KOPT-K1 (cell line): Measurements from ENCODE around the gene OMA1.

Source experiments
- H3K27ac ChIP-seq: fragments of 200-600 bp; sonication (generic); 2 replicates; pipeline ENCODE4 v1.5.1; 2016; ENCODE audit warnings: antibody characterized with exemption, mild to moderate bottlenecking, low read depth, low read length; ENCODE audit not compliant: poor library complexity, severe bottlenecking
- H3K36me3 ChIP-seq: fragments of 200-600 bp; sonication (generic); 2 replicates; pipeline ENCODE4 v1.5.1; 2017; ENCODE audit warnings: antibody characterized with exemption, mild to moderate bottlenecking, low read length, moderate library complexity; ENCODE audit not compliant: insufficient read depth
- H3K9me3 ChIP-seq: fragments of 200-600 bp; sonication (generic); 2 replicates; pipeline ENCODE4 v1.5.1; 2017; ENCODE audit warnings: antibody characterized with exemption, low read length, mild to moderate bottlenecking; ENCODE audit not compliant: insufficient read depth, poor library complexity, severe bottlenecking

Gene OMA1

DNA sequence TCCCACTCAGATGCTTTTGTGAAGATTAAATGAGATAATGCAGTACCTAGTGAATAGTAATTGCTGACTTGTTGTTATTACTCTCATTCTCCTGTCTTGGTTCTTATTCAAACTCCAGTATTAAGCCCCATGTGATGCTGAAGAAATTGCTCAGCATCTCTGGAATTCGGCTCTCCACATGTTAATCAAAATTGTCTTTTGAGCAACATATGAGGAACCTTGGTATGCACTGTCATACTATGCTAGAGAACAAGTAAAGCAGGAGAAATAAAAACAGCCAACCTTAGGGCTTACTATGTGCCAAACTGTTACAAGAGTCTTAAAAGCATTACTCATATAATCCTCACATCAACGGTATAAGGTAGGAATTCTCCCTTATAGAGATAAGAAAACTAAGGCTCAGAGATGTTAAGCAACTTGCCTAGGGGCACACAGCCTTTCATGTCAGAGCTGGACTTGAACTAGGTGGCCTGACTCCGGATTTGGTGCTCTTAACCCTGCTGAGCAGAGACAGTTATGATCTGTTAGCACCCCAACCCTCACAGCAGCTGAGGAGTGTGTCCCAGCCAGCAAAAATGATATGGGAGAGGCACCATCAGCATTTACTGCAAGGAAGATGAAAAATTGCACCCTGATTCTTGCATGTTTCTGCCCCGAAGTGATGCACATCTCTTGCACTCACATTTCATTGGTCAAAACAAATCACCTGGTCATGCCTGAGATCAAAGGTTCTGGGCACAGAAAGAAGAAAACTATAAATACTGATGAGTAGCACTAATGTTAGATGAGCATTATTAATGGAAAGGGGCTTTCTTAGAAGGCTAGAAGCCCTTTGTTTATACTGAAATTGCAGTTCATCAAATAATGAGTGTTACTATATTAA lies 102.3 kb downstream of the OMA1 start:
- H3K27ac ChIP-seq = no peak overlapping the region
- no peaks in the 10 kb centered on the region for H3K9me3 ChIP-seq
- no peaks in the 10 kb centered on the region for H3K36me3 ChIP-seq

DNA sequence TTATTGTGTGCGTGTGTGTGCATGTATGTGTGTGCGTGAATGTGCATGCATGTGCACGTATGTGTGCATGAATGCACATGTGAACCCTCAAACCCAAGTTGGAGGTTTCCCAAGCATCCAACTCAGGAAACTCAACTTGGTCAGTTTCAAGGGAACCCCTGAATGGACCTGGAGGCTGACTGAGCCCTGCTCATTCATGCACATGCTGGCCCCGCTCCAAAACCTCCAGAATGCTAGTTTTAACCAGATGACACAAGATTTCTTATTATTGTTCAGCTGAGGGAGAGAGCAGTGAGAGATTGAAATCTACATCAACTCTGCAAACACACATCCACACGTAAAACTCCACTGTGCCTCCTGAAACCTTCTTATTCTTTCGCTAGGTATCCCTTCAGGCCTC lies 104.4 kb downstream of the OMA1 start:
- H3K9me3 ChIP-seq = no peaks in the 10 kb centered on the region
- no peak overlapping the region for H3K27ac ChIP-seq
- H3K36me3 ChIP-seq = no peaks in the 10 kb centered on the region

DNA sequence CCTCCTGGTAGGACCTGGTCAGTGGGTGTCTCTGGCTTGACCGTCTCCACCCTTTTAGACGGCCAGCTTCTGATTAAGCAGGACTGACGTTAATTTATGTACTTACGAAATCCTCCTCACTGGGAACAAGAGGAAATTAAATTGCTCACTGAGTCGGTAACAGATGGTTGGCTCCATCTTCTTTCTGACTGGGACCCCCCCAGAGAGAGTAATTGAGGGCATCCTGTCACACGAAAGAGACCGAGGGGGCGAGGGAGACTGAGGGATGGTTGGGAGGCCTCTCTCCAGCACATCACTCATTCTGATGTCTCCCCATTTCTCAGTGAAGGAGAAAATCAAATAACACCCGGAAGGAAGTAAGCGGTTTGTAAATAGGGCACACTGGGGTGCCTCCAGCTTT lies 104.8 kb downstream of the OMA1 start:
- no peaks in the 10 kb centered on the region for H3K9me3 ChIP-seq
- no peaks in the 10 kb centered on the region for H3K36me3 ChIP-seq
- no peak overlapping the region for H3K27ac ChIP-seq

DNA sequence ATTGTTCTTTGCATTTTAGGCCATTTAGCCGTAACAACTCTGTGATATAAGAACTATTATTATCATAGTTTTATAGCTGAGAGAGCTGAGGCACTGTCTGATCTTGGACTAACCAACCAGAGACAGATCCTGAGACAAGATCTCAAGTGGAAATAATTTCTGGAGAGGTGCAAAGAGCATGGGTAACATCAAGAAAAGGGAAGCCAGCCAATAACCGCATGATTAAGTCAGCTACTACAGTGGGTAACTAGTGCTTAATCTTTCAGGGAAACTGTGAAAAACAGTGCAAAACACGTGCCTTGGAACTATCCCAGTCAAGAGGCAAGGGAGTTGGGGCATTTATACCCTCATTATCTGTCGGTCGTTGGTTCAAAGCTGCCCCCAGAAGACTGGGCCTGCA lies 105.8 kb downstream of the OMA1 start:
- Histone ChIP-seq H3K36me3 (no peaks in the 10 kb centered on the region), H3K9me3 (no peaks in the 10 kb centered on the region), H3K27ac (no peak overlapping the region)

- Histone ChIP-seq H3K36me3 (no peaks in the 10 kb centered on the region), H3K27ac (no peak overlapping the region), H3K9me3 (no peaks in the 10 kb centered on the region)
Measured at GRCh38 chr1:58439946-58440345, 106.6 kb downstream of the OMA1 start.

- no peaks in the 10 kb centered on the region for H3K9me3 ChIP-seq
- no peak overlapping the region for H3K27ac ChIP-seq
- no peaks in the 10 kb centered on the region for H3K36me3 ChIP-seq
Measured at GRCh38 chr1:58438468-58438867, 108.1 kb downstream of the OMA1 start.

- Histone ChIP-seq H3K36me3 (no peaks in the 10 kb centered on the region), H3K9me3 (no peaks in the 10 kb centered on the region), H3K27ac (no peak overlapping the region)
Measured at GRCh38 chr1:58437623-58438022, 108.9 kb downstream of the OMA1 start.

- Histone ChIP-seq H3K9me3 (no peaks in the 10 kb centered on the region), H3K36me3 (no peaks in the 10 kb centered on the region), H3K27ac (no peak overlapping the region)
Measured at GRCh38 chr1:58436615-58437297, 109.8 kb downstream of the OMA1 start.

DNA sequence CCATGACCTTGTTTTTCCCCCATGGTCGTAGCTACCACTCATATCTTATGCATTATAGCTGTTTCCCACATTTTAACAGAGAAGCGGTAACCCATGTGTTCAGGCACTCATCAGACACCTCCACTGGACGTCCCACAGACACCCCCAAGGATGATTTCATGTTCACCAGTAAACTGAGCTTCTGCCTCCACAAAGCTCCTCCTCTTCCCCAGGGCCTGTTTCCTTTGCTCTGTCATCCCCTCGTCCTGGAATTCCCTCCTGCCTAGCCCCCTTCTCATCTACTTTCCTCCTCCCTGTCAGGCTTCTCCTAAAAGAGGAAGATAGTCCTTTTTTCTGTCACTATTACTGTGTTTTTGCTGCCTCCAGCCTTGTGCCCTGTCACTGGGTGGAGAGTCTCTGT lies 111.2 kb downstream of the OMA1 start:
- Histone ChIP-seq H3K36me3 (no peaks in the 10 kb centered on the region), H3K9me3 (no peaks in the 10 kb centered on the region), H3K27ac (no peak overlapping the region)

DNA sequence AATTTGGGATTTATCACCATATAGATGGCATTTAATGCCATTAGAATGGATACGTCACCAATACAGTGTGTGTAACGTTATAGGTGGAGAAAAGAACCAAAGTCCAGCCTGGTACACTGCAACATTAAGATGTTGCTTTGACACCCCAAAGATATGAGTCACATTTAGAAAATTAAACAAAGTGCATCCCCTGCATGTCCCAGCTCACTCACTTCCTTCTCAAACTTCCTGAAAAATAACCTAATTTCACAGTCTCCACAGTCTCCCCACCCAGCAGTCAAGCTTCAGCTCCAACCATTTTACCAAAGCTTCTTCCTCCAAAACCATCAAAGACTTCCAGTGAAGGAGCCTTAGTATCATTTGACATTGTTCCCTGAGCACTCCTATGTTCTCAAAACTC lies 111.9 kb downstream of the OMA1 start:
- Histone ChIP-seq H3K36me3 (no peaks in the 10 kb centered on the region), H3K27ac (no peak overlapping the region), H3K9me3 (no peaks in the 10 kb centered on the region)

GRCh38 chr1:58434181-58434580 lies 112.3 kb downstream of the OMA1 start:
- no peaks in the 10 kb centered on the region for H3K36me3 ChIP-seq
- H3K9me3 ChIP-seq = no peaks in the 10 kb centered on the region
- H3K27ac ChIP-seq = no peak overlapping the region

- H3K36me3 ChIP-seq = no peaks in the 10 kb centered on the region
Measured at GRCh38 chr1:58432851-58433668, 113.5 kb downstream of the OMA1 start.

DNA sequence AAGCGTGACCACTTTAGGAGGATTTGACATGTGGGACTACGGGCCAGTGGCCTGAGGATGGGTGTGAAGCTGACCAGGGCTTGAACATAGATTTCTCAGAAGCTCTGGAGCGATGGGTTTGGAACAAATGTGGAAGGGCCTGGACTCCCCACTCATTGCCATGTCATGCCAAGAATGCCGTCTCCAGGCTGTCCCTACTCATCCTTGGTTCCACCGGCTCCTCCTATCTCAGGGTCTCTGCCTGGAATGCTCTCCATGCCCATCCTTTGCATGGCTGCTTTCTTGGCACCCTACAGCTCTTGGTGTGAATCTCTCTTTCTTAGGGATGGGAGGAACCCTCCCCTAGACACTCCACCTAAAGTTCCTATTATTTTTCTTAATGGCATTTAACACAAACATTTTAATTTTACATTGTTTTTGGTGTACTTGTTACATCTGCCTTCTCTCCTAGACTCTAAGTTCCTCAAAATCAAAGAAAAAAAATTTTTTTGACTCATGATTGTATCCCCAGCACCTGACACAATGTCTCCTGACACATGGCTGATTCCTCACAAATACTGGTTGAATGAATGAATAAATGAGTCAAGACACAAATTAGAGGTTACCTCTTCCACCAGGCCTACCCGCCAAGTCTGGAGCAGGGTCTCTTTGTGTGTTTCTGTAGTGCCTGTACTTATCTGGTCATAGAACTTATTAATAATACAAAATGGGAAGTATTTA lies 114.5 kb downstream of the OMA1 start:
- Histone ChIP-seq H3K36me3 (no peaks in the 10 kb centered on the region), H3K9me3 (no peaks in the 10 kb centered on the region), H3K27ac (no peak overlapping the region)

More at GRCh38 chr1:58432851-58433668, 113.5 kb downstream of the OMA1 start:
- H3K27ac ChIP-seq = no peak overlapping the region
- no peaks in the 10 kb centered on the region for H3K9me3 ChIP-seq
